ENCODE data around the gene AATK.

The AATK gene

DNA sequence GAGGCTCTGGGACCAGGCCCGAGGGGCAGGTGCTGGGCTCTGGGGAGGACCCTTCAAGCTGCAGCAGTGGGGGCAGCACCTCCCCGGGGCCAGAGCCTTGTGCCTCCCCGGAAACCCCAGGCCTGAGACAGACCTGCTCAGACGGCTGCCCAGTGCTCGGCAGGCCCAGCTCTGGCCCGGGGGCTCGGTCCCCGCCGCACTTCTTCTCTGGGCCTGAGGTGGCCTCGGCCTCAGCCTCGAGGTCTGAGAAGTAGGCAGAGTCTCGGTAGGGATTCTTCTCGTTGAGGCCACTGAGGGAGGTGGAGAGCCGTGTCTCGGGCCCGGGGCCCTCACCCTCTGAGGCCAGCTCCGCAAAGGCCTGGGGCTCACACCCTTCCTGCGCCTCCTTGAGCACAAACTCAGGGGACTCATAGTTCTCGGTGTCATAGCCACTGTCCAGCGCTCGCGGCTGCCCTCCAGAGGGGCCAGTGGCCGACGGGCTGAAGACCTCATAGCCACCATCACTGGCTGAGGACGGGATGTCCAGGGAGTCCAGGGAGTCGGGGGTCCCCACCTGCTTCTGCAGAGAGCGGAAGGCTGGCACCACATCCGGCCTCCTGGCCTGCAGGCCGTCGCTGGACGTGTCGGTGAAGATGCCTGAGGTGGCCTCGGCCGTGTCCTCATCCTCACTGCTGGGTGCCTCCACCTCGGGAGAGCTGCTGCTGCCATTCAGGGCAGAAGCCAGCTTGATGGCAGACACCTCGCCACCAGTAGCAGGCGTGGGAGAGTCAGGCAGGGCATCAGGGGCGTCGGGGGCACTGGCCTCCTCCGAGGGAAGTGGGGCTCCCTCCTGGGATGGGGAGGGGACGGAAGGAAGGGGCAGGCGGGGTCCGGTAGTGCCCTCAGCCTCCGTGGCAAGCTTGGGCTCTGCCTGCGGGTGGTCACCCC is 45.1 kb downstream of the AATK start:
- H3K4me3 ChIP-seq (ENCODE audit: low read depth, low read length) = no peak overlapping the region
- TF ChIP-seq, protein P1, sequence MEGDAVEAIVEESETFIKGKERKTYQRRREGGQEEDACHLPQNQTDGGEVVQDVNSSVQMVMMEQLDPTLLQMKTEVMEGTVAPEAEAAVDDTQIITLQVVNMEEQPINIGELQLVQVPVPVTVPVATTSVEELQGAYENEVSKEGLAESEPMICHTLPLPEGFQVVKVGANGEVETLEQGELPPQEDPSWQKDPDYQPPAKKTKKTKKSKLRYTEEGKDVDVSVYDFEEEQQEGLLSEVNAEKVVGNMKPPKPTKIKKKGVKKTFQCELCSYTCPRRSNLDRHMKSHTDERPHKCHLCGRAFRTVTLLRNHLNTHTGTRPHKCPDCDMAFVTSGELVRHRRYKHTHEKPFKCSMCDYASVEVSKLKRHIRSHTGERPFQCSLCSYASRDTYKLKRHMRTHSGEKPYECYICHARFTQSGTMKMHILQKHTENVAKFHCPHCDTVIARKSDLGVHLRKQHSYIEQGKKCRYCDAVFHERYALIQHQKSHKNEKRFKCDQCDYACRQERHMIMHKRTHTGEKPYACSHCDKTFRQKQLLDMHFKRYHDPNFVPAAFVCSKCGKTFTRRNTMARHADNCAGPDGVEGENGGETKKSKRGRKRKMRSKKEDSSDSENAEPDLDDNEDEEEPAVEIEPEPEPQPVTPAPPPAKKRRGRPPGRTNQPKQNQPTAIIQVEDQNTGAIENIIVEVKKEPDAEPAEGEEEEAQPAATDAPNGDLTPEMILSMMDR (IDR thresholded peaks at IDR 0.05; ENCODE audit: low read depth, low read length) = no peak
- in situ Hi-C loops (cut with HindIII; ENCODE audit: low sequenced_read_pairs) = no loop called here
- no peak for DNase-seq (ENCODE audit: low read depth, low spot score)

DNA sequence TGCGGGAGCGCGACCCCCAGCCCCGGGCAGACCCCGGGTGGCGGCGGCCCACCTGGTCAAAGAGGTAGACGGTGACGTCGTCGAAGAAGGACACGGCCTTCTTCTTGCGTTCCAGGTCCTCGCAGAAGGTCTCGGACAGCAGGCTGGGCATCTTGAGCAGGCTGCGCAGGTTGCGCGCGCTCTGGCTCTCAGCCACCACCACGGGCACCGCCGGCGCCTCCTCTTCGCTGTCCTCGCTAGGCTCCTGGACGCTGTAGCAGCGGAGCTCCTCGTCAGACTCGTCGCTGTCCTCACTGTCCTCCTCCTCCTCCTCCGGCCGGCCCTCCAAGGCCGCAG is 45.9 kb downstream of the AATK start:
- in situ Hi-C loops (cut with HindIII; ENCODE audit: low sequenced_read_pairs) = no loop called here
- H3K4me3 ChIP-seq (ENCODE audit: low read depth, low read length) = no peak overlapping the region
- no peak for DNase-seq (ENCODE audit: low read depth, low spot score)
- TF ChIP-seq, protein P1 (IDR thresholded peaks at IDR 0.05; ENCODE audit: low read depth, low read length) = no peak

DNA sequence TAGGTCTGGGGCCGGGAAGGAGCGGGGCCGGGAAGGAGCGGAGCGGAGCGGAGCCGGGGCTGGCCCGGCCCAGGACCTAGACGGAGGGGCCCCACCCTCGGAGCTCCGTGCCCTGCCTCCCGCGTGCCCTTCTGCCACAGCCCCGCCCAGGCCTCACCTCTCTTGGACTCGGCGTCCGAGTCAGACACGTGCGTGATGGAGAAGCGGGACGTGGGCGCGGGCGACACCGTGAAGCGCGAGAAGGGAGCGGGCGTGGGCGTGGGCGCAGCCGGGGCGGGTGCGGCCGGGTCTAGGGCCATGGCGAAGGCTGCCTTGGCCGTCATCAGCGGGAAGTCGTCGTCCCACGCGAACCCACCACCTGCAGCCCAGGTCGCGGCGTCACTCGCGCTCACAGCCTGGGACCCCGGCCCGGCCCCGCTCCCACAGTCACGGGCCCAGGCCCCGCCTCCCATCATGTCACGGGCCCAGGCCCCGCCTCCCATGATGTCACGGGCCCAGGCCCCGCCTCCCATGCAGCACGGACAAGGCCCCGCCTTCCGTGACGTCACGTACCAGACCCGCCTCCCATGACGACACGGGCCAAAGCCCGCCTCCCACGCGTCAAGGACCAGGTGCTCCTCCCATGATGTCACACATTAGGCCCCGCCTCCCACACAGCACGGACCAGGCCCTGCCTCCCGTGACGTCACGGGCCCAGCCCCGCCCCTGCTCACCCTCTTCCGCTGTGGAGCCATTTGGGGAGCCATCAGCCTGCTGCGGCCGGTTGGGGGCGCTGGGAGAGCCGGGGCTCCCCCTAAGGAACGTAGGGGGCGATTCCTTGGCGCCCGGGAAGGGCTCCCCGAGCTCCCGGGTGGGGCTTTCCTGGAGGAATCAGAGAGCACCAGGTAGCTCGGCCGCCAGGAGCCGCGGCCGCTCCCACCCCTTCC is 46.5 kb downstream of the AATK start:
- TF ChIP-seq, protein P1 (IDR thresholded peaks at IDR 0.05; ENCODE audit: low read depth, low read length) = peak; percentile 20
- peak overlapping the region; percentile 39 for H3K4me3 ChIP-seq (ENCODE audit: low read depth, low read length)
- peak; percentile 91 for DNase-seq (ENCODE audit: low read depth, low spot score)
- in situ Hi-C loops (cut with HindIII; ENCODE audit: low sequenced_read_pairs) = no loop called here

DNA sequence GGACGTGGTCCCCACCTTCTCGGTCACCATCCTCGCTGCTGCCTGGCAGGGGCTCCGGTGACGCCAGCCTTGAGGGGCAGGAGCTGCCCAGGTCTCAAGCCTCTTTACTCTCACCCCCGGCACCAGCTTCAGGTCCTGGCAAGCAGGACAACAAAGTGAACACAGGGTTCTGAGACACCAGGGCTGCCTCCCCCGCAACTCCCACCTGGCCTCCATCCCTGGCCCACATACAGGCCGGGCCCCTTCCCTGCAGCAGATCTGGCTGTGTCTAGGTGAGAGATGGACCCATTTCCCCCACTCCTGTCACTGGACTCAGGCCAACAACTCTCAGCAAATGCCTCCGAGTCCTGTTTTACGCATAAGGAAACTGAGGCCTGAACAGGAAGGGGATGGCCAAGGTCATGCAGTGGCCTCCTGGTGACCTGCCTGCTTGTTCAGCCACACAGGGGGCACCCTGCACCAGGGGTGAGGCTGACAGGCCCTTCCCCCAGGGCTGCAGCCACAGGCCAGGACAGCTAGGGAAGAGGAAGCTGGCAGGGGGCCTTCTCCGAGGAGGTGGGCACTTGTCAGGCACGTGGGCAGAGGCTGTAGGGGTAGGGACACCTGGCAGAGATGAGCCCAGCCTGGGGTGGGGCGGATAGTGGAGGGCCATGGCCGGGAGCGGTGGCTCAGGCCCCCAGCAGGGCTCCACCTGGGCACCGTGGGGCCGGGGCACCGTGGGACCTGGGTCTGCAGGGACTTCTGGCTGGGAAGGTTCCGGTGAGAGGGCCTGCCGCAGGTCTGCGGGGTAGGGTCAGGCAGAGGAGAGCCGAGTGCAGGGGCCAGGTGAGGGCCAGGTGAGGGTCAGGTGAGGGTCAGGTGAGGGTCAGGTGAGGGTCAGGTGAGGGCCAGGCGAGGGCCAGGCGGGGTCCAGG is 47.5 kb downstream of the AATK start:
- DNase-seq (ENCODE audit: low read depth, low spot score) = no peak
- in situ Hi-C loops (cut with HindIII; ENCODE audit: low sequenced_read_pairs) = no loop called here
- H3K4me3 ChIP-seq (ENCODE audit: low read depth, low read length) = peak overlapping the region; percentile 39

DNA sequence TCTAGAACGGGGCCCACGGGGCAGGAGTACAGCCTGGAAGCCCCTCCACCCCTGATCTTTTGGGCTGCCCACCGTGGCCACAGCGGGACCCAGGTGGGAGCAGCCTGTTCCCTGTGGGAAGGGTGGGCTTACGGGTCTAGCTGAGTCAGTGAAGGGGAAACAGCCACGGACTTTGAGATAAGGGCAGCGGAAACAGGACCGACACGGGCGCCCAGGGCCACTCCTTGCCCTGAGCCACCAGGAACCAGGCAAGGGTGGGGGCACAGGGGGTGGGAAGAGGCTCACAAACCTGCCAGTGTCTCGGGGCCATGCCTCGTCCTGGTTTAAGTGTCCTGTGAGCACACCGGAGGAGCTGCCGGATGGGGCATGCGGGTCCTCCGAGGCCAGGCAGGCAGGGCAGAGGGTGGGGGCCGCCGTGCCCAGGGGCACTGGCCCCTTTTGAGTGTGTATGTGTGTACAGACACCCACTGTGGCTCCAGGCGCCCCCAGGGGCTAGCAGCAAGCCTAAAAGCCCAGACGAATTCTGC is 48.3 kb downstream of the AATK start:
- DNase-seq (ENCODE audit: low read depth, low spot score) = no peak
- in situ Hi-C loops (cut with HindIII; ENCODE audit: low sequenced_read_pairs) = no loop called here
- TF ChIP-seq, protein P1 (IDR thresholded peaks at IDR 0.05; ENCODE audit: low read depth, low read length) = no peak

More for the DNA sequence above, 47.5 kb downstream of the AATK start:
- TF ChIP-seq, protein P1 (IDR thresholded peaks at IDR 0.05; ENCODE audit: low read depth, low read length) = no peak

More for the DNA sequence above, 48.3 kb downstream of the AATK start:
- H3K4me3 ChIP-seq (ENCODE audit: low read depth, low read length) = no peak overlapping the region
